Neuronal stem cell (in vitro differentiated cells): ENCODE results near the gene GALR2.

Experiments used
- DNase-seq: peaks from one replicate; pipeline ENCODE4 v3.0.0-alpha.2; 2013; ENCODE audit warnings: low spot score
- H2AFZ ChIP-seq: one replicate; pipeline ENCODE4 v1.6.1; 2013; ENCODE audit warnings: mild to moderate bottlenecking, low read length, inconsistent platforms
- H2AK5ac ChIP-seq: 2 replicates; pipeline ENCODE4 v1.6.1; 2013; ENCODE audit warnings: low read depth, mild to moderate bottlenecking, inconsistent platforms, low read length, moderate library complexity, mixed read lengths
- H2BK120ac ChIP-seq: 2 replicates; pipeline ENCODE4 v1.6.1; 2013; ENCODE audit warnings: low read depth, mild to moderate bottlenecking, inconsistent platforms, low read length, moderate library complexity, mixed read lengths
- H2BK12ac ChIP-seq: one replicate; pipeline ENCODE4 v1.6.1; 2013; ENCODE audit warnings: low read length, inconsistent platforms
- H2BK15ac ChIP-seq: 2 replicates; pipeline ENCODE4 v1.6.1; 2013; ENCODE audit warnings: mild to moderate bottlenecking, low read length, inconsistent platforms, mixed read lengths
- H2BK5ac ChIP-seq: one replicate; pipeline ENCODE4 v1.6.1; 2013; ENCODE audit warnings: inconsistent platforms, mild to moderate bottlenecking, low read length, moderate library complexity
- H3K14ac ChIP-seq: one replicate; pipeline ENCODE4 v1.6.1; 2013; ENCODE audit warnings: low read length, inconsistent platforms
- H3K18ac ChIP-seq: 2 replicates; pipeline ENCODE4 v1.6.1; 2013; ENCODE audit warnings: low read length, inconsistent platforms
- H3K23ac ChIP-seq: 2 replicates; pipeline ENCODE4 v1.6.1; 2013; ENCODE audit warnings: low read depth, mild to moderate bottlenecking, mixed read lengths, low read length, inconsistent platforms; ENCODE audit not compliant: poor library complexity
- H3K27ac ChIP-seq: replicated peaks from 3 replicates; pipeline ENCODE4 v1.5.1; 2013; ENCODE audit warnings: low read length, inconsistent platforms
- H3K27me3 ChIP-seq, 3 experiments: 2 replicates each; pipeline ENCODE4 v1.6.1; 2013; ENCODE audit warnings: low read length in 3 of 3, mild to moderate bottlenecking in 2 of 3, inconsistent platforms in 1 of 3, low read depth in 1 of 3, mixed read lengths in 1 of 3, moderate library complexity in 1 of 3; ENCODE audit not compliant: control insufficient read depth in 3 of 3, insufficient read depth in 3 of 3
- H3K36me3 ChIP-seq, 2 donors: replicated peaks in 1 of 2; 2 replicates each; pipeline ENCODE4 v1.6.1; 2013; ENCODE audit warnings: low read length in 2 of 2; ENCODE audit not compliant: control insufficient read depth in 2 of 2, insufficient read depth in 2 of 2
- H3K4ac ChIP-seq: 2 replicates; pipeline ENCODE4 v1.6.1; 2013; ENCODE audit warnings: inconsistent platforms, mild to moderate bottlenecking, low read length, moderate library complexity
- H3K4me1 ChIP-seq, 2 donors: 1 replicate in 1 of 2; 2 replicates in 1 of 2; pipeline ENCODE4 v1.6.1; 2013; ENCODE audit warnings: low read length in 2 of 2, low read depth in 1 of 2; ENCODE audit not compliant: control insufficient read depth in 2 of 2, insufficient read depth in 1 of 2
- H3K4me2 ChIP-seq: one replicate; pipeline ENCODE4 v1.6.1; 2013; ENCODE audit warnings: mild to moderate bottlenecking, low read length, inconsistent platforms; ENCODE audit not compliant: insufficient read depth, poor library complexity, severe bottlenecking
- H3K4me3 ChIP-seq, 2 donors: 2 replicates each; pipeline ENCODE4 v1.5.1; 2013; ENCODE audit warnings: low read length in 2 of 2, mild to moderate bottlenecking in 2 of 2, inconsistent platforms in 1 of 2, moderate library complexity in 1 of 2
- H3K79me1 ChIP-seq: one replicate; pipeline ENCODE4 v1.6.1; 2013; ENCODE audit warnings: low read depth, mild to moderate bottlenecking, inconsistent platforms, low read length, moderate library complexity
- H3K9ac ChIP-seq: one replicate; pipeline ENCODE4 v1.6.1; 2013; ENCODE audit warnings: mild to moderate bottlenecking, low read depth, low read length, inconsistent platforms; ENCODE audit not compliant: poor library complexity
- H3K9me3 ChIP-seq, 2 donors: replicated peaks in 1 of 2; 2 replicates each; pipeline versions ENCODE3 to v1.6.1; 2013; ENCODE audit warnings: low read length in 2 of 2, mild to moderate bottlenecking in 2 of 2, inconsistent platforms in 1 of 2, low read depth in 1 of 2, mixed read lengths in 1 of 2, moderate library complexity in 1 of 2; ENCODE audit not compliant: control insufficient read depth in 2 of 2, insufficient read depth in 1 of 2
- H4K8ac ChIP-seq: one replicate; pipeline ENCODE4 v1.6.1; 2013; ENCODE audit warnings: low read depth, mild to moderate bottlenecking, inconsistent platforms, low read length, moderate library complexity
- H4K91ac ChIP-seq: one replicate; pipeline ENCODE4 v1.6.1; 2013; ENCODE audit warnings: low read length, low read depth, mild to moderate bottlenecking, inconsistent platforms; ENCODE audit not compliant: poor library complexity
- WGBS, 2 donors: extraction: QIAGEN DNeasy Blood & Tissue Kit; methylation state at CpG; one replicate each; pipeline ENCODE4 v1.1.7; 2013; ENCODE audit warnings: missing lambda C conversion rate in 2 of 2, mixed read lengths in 1 of 2; ENCODE audit not compliant: insufficient read length in 2 of 2, insufficient replicate concordance in 1 of 2; ENCODE audit errors: extremely low coverage in 2 of 2; 5-methylcytosine and 5-hydroxymethylcytosine counted together

Gene GALR2

GRCh38 chr17:76106703-76107102, 32.1 kb downstream of the GALR2 start:
- Histone ChIP-seq H3K4me3 (no peak overlapping the region), H3K27ac (no peak overlapping the region), H3K4me2 (no peak overlapping the region), H3K14ac (no peak overlapping the region), H3K4me1 (peaks cover 5 to 12% of the 10 kb centered on the region in 2 donors), H3K9me3 (no peaks in the 10 kb centered on the region), H2AFZ (peak overlapping the region; percentile 37), H2AK5ac (no peak overlapping the region), H2BK5ac (no peak overlapping the region), H3K27me3 (no peaks in the 10 kb centered on the region), H3K18ac (no peak overlapping the region), H2BK15ac (no peak overlapping the region), H3K79me1 (peaks cover 7% of the 10 kb centered on the region), H3K4ac (no peak overlapping the region), H3K36me3 (peaks cover 1 to 10% of the 10 kb centered on the region in 2 donors), H3K9ac (no peak overlapping the region), H4K8ac (no peak overlapping the region), H4K91ac (no peak overlapping the region), H2BK12ac (no peak overlapping the region), H3K23ac (no peak overlapping the region), H2BK120ac (no peak overlapping the region)
- no CpG with 5 or more reads among the region's 3 CpGs for WGBS, 2 donors
- no peak for DNase-seq

- Histone ChIP-seq H3K14ac (no peak overlapping the region), H3K27ac (no peak overlapping the region), H3K23ac (no peak overlapping the region), H3K9ac (no peak overlapping the region), H3K79me1 (peaks cover 5% of the 10 kb centered on the region), H2BK12ac (no peak overlapping the region), H3K18ac (no peak overlapping the region), H3K27me3 (no peaks in the 10 kb centered on the region), H3K4me1 (peaks cover 5 to 12% of the 10 kb centered on the region in 2 donors), H3K36me3 (peaks cover 0 to 2% of the 10 kb centered on the region in 2 donors), H3K4me3 (no peak overlapping the region), H4K8ac (no peak overlapping the region), H2AFZ (no peak overlapping the region), H2BK120ac (no peak overlapping the region), H3K4me2 (no peak overlapping the region), H2BK5ac (no peak overlapping the region), H3K9me3 (no peaks in the 10 kb centered on the region), H3K4ac (no peak overlapping the region), H4K91ac (no peak overlapping the region), H2AK5ac (no peak overlapping the region), H2BK15ac (no peak overlapping the region)
- no peak for DNase-seq
- no CpG with 5 or more reads among the region's 6 CpGs for WGBS, 2 donors
Observed at GRCh38 chr17:76107509-76107908, 32.9 kb downstream of the GALR2 start.

GRCh38 chr17:76111956-76112355, 37.4 kb downstream of the GALR2 start:
- no peak overlapping the region for H4K91ac ChIP-seq
- H3K27ac ChIP-seq = no peak overlapping the region
- no peak overlapping the region for H3K23ac ChIP-seq
- H3K36me3 ChIP-seq = no peaks in the 10 kb centered on the region
- H3K9me3 ChIP-seq = no peaks in the 10 kb centered on the region
- H3K4me2 ChIP-seq = no peak overlapping the region
- no peak overlapping the region for H3K18ac ChIP-seq
- no peaks in the 10 kb centered on the region for H3K4me1 ChIP-seq
- H3K9ac ChIP-seq = no peak overlapping the region
- no CpG with 5 or more reads among the region's 2 CpGs for WGBS, 2 donors
- no peak for DNase-seq
- H3K79me1 ChIP-seq = no peaks in the 10 kb centered on the region
- H2BK12ac ChIP-seq = no peak overlapping the region
- H4K8ac ChIP-seq = no peak overlapping the region
- no peaks in the 10 kb centered on the region for H3K27me3 ChIP-seq
- H2AK5ac ChIP-seq = no peak overlapping the region
- no peak overlapping the region for H3K4ac ChIP-seq
- H2BK15ac ChIP-seq = no peak overlapping the region
- H2BK120ac ChIP-seq = no peak overlapping the region
- no peak overlapping the region for H3K14ac ChIP-seq
- no peak overlapping the region for H2BK5ac ChIP-seq
- no peak overlapping the region for H2AFZ ChIP-seq
- no peak overlapping the region for H3K4me3 ChIP-seq

- Histone ChIP-seq H2BK15ac (no peak overlapping the region), H3K4ac (no peak overlapping the region), H4K8ac (no peak overlapping the region), H3K14ac (no peak overlapping the region), H3K4me1 (no peaks in the 10 kb centered on the region), H2AK5ac (no peak overlapping the region), H3K4me2 (no peak overlapping the region), H3K36me3 (no peaks in the 10 kb centered on the region), H3K18ac (no peak overlapping the region), H2BK5ac (no peak overlapping the region), H3K9me3 (no peaks in the 10 kb centered on the region), H2BK12ac (no peak overlapping the region), H2BK120ac (no peak overlapping the region), H3K9ac (no peak overlapping the region), H2AFZ (no peak overlapping the region), H3K4me3 (no peak overlapping the region), H3K27ac (no peak overlapping the region), H3K79me1 (no peaks in the 10 kb centered on the region), H4K91ac (no peak overlapping the region), H3K23ac (no peak overlapping the region), H3K27me3 (no peaks in the 10 kb centered on the region)
- no peak for DNase-seq
- no CpG with 5 or more reads among the region's 7 CpGs for WGBS, 2 donors
Observed at GRCh38 chr17:76115138-76115754, 40.7 kb downstream of the GALR2 start.
